T-cell (primary cell): ENCODE measurements around the gene MT2A. TPM values are rescaled to one million over a fixed set of nuclear protein-coding genes. Genes with fewer than 3 reads are reported as not detected.

Source experiments
- ATAC-seq, 4 experiments: fragments of 200-7000 bp in 3 of 4; fragments of 150-1000 bp in 1 of 4; cut with Tn5 transposase; replicated peaks in 1 of 4; 1 replicate in 3 of 4; 2 replicates in 1 of 4; pipeline ENCODE4 v1.10.0; 2021; ENCODE audit warnings: moderate library complexity in 3 of 4, mild to moderate bottlenecking in 2 of 4, moderate number of reproducible peaks in 1 of 4
- CTCF ChIA-PET, 2 donors: fragments of 300-600 bp; sonication (Branson Sonifier 250); formaldehyde crosslinking; loops; one replicate each; lab custom pipeline; 2022; ENCODE audit warnings: antibody characterized with exemption in 2 of 2; lab: Charles Lee
- POLR2A ChIA-PET, 2 donors: fragments of 300-600 bp; sonication (Branson Sonifier 250); formaldehyde crosslinking; loops; one replicate each; lab custom pipeline; 2022; ENCODE audit warnings: antibody characterized with exemption in 2 of 2; lab: Charles Lee
- DNase-seq, 35 experiments: peaks; one replicate each; pipeline versions ENCODE4 v3.0.0 to v3.0.0-alpha.2; 2013 to 2023
- H3K27ac ChIP-seq: one replicate; pipeline ENCODE4 v1.5.1; 2013; ENCODE audit warnings: low read length
- H3K27me3 ChIP-seq, 2 experiments: replicated peaks in 1 of 2; 1 replicate in 1 of 2; 2 replicates in 1 of 2; pipeline versions ENCODE4 v1.6.1 to v1.7.0; 2013; ENCODE audit warnings: low read length in 1 of 2, mixed read lengths in 1 of 2; ENCODE audit not compliant: control insufficient read depth in 2 of 2, insufficient read depth in 2 of 2; ENCODE audit errors: extremely low read depth in 1 of 2
- H3K36me3 ChIP-seq, 2 donors: 1 replicate in 1 of 2; 2 replicates in 1 of 2; pipeline versions ENCODE4 v1.6.1 to v1.7.0; 2013; ENCODE audit warnings: low read length in 1 of 2; ENCODE audit not compliant: control insufficient read depth in 2 of 2, insufficient read depth in 1 of 2; ENCODE audit errors: extremely low read depth in 1 of 2
- H3K4me1 ChIP-seq, 2 experiments: 1 replicate in 1 of 2; 2 replicates in 1 of 2; pipeline versions ENCODE4 v1.6.1 to v1.7.0; 2013; ENCODE audit warnings: low read length in 2 of 2, mixed read lengths in 1 of 2; ENCODE audit not compliant: insufficient read depth in 2 of 2, control insufficient read depth in 1 of 2; ENCODE audit errors: extremely low read depth in 1 of 2
- H3K4me3 ChIP-seq, 2 donors: 1 replicate in 1 of 2; 2 replicates in 1 of 2; pipeline versions ENCODE4 v1.5.1 to v1.7.0; 2013; ENCODE audit warnings: mild to moderate bottlenecking in 2 of 2, low read length in 1 of 2, moderate library complexity in 1 of 2; ENCODE audit not compliant: control insufficient read depth in 1 of 2; ENCODE audit errors: extremely low read depth in 1 of 2
- H3K9me3 ChIP-seq: 2 replicates; pipeline ENCODE4 v1.7.0; 2013
- H3K27ac Mint-ChIP-seq, 2 donors: one replicate each; pipeline ENCODE4 v1.8.0; 2020 to 2021; ENCODE audit warnings: mild to moderate bottlenecking in 2 of 2, mixed read lengths in 2 of 2
- H3K27me3 Mint-ChIP-seq, 2 donors: one replicate each; pipeline ENCODE4 v1.8.0; 2021 to 2022; ENCODE audit warnings: mixed read lengths in 2 of 2
- H3K36me3 Mint-ChIP-seq: one replicate; pipeline ENCODE4 v1.8.0; 2021; ENCODE audit warnings: mixed read lengths
- H3K4me1 Mint-ChIP-seq, 3 donors: one replicate each; pipeline ENCODE4 v1.8.0; 2020 to 2022; ENCODE audit warnings: mixed read lengths in 3 of 3, mild to moderate bottlenecking in 1 of 3
- H3K4me3 Mint-ChIP-seq, 3 donors: one replicate each; pipeline ENCODE4 v1.8.0; 2020 to 2022; ENCODE audit warnings: mild to moderate bottlenecking in 3 of 3, mixed read lengths in 3 of 3, moderate library complexity in 3 of 3
- H3K9me3 Mint-ChIP-seq, 3 donors: one replicate each; pipeline ENCODE4 v1.8.0; 2020 to 2022; ENCODE audit warnings: mixed read lengths in 3 of 3
- WGBS: methylation state at CpG from one replicate; pipeline ENCODE4 v1.1.5; 2013; ENCODE audit warnings: missing lambda C conversion rate; ENCODE audit not compliant: insufficient coverage; 5-methylcytosine and 5-hydroxymethylcytosine counted together
- total RNA-seq, 35 experiments: library from RNA in 6 of 35; stranded (reverse) in 6 of 35; fragments of 120-200 nt in 1 of 35; gene quantifications; one replicate each; pipeline versions ENCODE4 v1.2.1 to v1.2.4 and lab custom pipeline; 2013 to 2026

The MT2A gene
- total RNA-seq (10 to 100 TPM; 46.8 to 71.4 (median 57.1) TPM), total RNA-seq (lab: John Stamatoyannopoulos, UW) (6.4 to 36.4 (median 20.0) reads per million in 29 experiments)
- 22.4 TPM for total RNA-seq (2013)

- H3K4me1 ChIP-seq: peaks cover 27 to 51% of the 10 kb centered on the region in 2 experiments
- DNase-seq (peak; percentile 69 to 92 (median 82)), ATAC-seq (peak; percentile 75 to 95 (median 92))
- ChIA-PET CTCF (interaction anchor here in 1 of 2 donors (0.6 to 3.7 kb wide), 7 partner anchors 16 to 559 kb away, joined by 3 to 24 read pairs (median 4); partner anchors contain the start of gene MT1X), POLR2A (interaction anchor here (1.0 kb wide), 3 partner anchors 17 to 1247 kb away, joined by 3 to 7 read pairs (median 4); partner anchors contain the start of gene MT1E (in 1 of the 2))
- no peaks in the 10 kb centered on the region for H3K9me3 Mint-ChIP-seq
- H3K27ac ChIP-seq: peak within 1 kb of the TSS; percentile 95
- H3K27me3 Mint-ChIP-seq: no peaks in the 10 kb centered on the region
- no peaks in the 10 kb centered on the region for H3K27me3 ChIP-seq
- no peaks in the 10 kb centered on the region for H3K36me3 Mint-ChIP-seq
- peak within 1 kb of the TSS; percentile 93 to 98 for H3K27ac Mint-ChIP-seq
- peaks cover 45 to 55% (median 51%) of the 10 kb centered on the region in 3 donors for H3K4me1 Mint-ChIP-seq
- peak within 1 kb of the TSS; percentile 66 to 67 for H3K4me3 ChIP-seq
- WGBS: 4% methylated on average over 62 of the region's 62 CpGs
- H3K36me3 ChIP-seq: no peaks in the 10 kb centered on the region
- peak within 1 kb of the TSS; percentile 91 to 96 (median 94) for H3K4me3 Mint-ChIP-seq
- H3K9me3 ChIP-seq: no peaks in the 10 kb centered on the region
These were observed at the start of gene MT2A for GRCh38 chr16:56608043-56608875. TSS of gene MT2A (plus strand) at chr16:56608584. CDS start at chr16:56608656, 72 bp downstream.

DNA sequence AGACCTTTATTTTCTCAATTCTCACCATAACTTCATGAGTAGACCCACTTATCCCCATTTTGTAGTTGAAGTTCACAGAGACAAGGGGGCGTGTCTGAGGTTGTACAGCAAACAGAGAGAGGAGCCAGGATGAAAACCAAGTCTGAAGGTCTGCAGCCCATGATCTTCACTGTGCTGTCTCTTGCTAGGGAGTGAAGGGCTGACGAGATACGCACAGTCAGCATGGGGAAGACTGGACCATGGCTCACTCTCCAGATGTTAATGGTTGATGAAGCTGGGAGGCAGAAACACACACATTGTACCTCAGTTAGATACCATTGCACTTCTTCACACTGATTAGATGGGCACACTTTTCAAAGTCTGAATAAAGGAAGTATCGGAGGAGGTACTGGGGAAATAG, 49.3 kb upstream of the MT2A start:
- no peaks in the 10 kb centered on the region for H3K9me3 Mint-ChIP-seq
- no CpG with 5 or more reads among the region's 4 CpGs for WGBS
- POLR2A ChIA-PET: no interaction called here
- H3K4me1 ChIP-seq: no peaks in the 10 kb centered on the region
- H3K36me3 ChIP-seq: no peaks in the 10 kb centered on the region
- no peaks in the 10 kb centered on the region for H3K4me1 Mint-ChIP-seq
- no peaks in the 10 kb centered on the region for H3K9me3 ChIP-seq
- CTCF ChIA-PET: no interaction called here
- H3K27ac ChIP-seq: no peak overlapping the region
- H3K4me3 Mint-ChIP-seq: no peak overlapping the region
- peaks cover 16 to 25% of the 10 kb centered on the region in 2 donors for H3K27me3 Mint-ChIP-seq
- H3K4me3 ChIP-seq: no peak overlapping the region
- H3K27me3 ChIP-seq: peaks cover 2 to 19% of the 10 kb centered on the region in 2 experiments
- ATAC-seq: no peak
- DNase-seq: no peak
- H3K36me3 Mint-ChIP-seq: no peaks in the 10 kb centered on the region
- no peak overlapping the region for H3K27ac Mint-ChIP-seq

DNA sequence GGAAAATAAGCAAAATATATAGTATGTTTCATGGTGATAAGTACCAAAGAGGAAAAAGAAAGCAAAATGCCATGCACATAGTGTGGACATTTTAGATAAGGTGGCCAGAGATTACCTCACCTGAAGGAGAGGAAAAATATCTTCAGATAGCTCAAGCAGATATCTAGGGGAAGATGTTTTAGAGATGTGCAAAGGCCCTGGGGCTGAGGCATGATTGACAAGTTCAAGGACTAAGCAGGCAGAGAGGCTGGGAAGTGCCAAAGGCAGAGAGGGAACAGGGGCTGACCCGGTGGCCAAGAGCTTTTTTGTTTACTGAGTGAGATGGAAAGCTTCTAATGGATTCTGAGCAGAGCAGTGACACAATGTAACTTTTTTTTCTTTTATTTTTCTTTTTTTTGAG, 47.9 kb upstream of the MT2A start:
- Mint-ChIP-seq H3K36me3 (no peaks in the 10 kb centered on the region), H3K4me3 (no peak overlapping the region), H3K9me3 (no peaks in the 10 kb centered on the region), H3K27me3 (peaks cover 11 to 19% of the 10 kb centered on the region in 2 donors), H3K4me1 (no peaks in the 10 kb centered on the region), H3K27ac (no peak overlapping the region)
- no peaks in the 10 kb centered on the region for H3K9me3 ChIP-seq
- no CpG with 5 or more reads among the region's 1 CpG for WGBS
- DNase-seq: no peak
- H3K4me1 ChIP-seq: no peaks in the 10 kb centered on the region
- H3K27me3 ChIP-seq: peaks cover 2 to 19% of the 10 kb centered on the region in 2 experiments
- no peaks in the 10 kb centered on the region for H3K36me3 ChIP-seq
- no peak overlapping the region for H3K27ac ChIP-seq
- CTCF ChIA-PET: no interaction called here
- POLR2A ChIA-PET: interaction anchor here in 1 of 2 donors (0.6 kb wide), 1 partner anchor 16 kb away, joined by 3 read pairs; no protein-coding TSS in a partner anchor
- H3K4me3 ChIP-seq: no peak overlapping the region
- no peak for ATAC-seq

DNA sequence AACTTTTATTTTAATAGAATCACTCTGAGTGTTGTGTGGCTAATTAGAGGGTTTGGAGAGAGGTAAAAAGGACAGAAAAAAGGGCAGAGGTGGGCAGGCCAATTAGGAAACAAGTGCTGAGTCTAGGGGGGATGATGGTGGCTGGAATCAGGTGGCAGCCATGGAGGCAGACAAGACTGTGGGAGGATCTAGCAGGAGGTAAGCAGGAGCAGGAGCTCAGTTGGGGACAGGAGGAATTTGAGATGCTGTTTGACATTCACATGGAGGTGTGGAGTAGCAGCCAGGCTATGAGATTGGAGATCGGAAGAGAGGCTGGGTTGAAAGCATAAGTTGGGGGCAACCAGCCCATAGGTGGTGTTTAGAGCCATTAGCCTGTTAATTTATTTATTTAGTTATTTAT, 47.3 kb upstream of the MT2A start:
- CTCF ChIA-PET: no interaction called here
- no peak overlapping the region for H3K27ac Mint-ChIP-seq
- peaks cover 0 to 19% of the 10 kb centered on the region in 2 experiments for H3K27me3 ChIP-seq
- H3K36me3 Mint-ChIP-seq: no peaks in the 10 kb centered on the region
- no peak overlapping the region for H3K4me3 Mint-ChIP-seq
- no peaks in the 10 kb centered on the region for H3K4me1 Mint-ChIP-seq
- WGBS: 100% methylated on average over 1 of the region's 1 CpG
- no peaks in the 10 kb centered on the region for H3K9me3 ChIP-seq
- POLR2A ChIA-PET: no interaction called here
- DNase-seq (no peak), ATAC-seq (no peak)
- no peaks in the 10 kb centered on the region for H3K4me1 ChIP-seq
- no peak overlapping the region for H3K27ac ChIP-seq
- H3K9me3 Mint-ChIP-seq: no peaks in the 10 kb centered on the region
- H3K27me3 Mint-ChIP-seq: peaks cover 11 to 17% of the 10 kb centered on the region in 2 donors
- no peak overlapping the region for H3K4me3 ChIP-seq
- no peaks in the 10 kb centered on the region for H3K36me3 ChIP-seq

GRCh38 chr16:56564793-56565477, 43.4 kb upstream of the MT2A start, which contains the start of gene MT4:
TSS of gene MT4 (plus strand) at chr16:56565073. CDS start at chr16:56565129, 56 bp downstream.
- no peaks in the 10 kb centered on the region for H3K9me3 ChIP-seq
- 79% methylated on average over 4 of the region's 12 CpGs for WGBS
- no peaks in the 10 kb centered on the region for H3K4me1 ChIP-seq
- H3K27ac ChIP-seq: no peak within 1 kb of the TSS
- no peak within 1 kb of the TSS for H3K27ac Mint-ChIP-seq
- ATAC-seq (no peak), DNase-seq (no peak)
- H3K4me3 ChIP-seq: no peak within 1 kb of the TSS
- peaks cover 0 to 16% of the 10 kb centered on the region in 2 experiments for H3K27me3 ChIP-seq
- no peak within 1 kb of the TSS for H3K4me3 Mint-ChIP-seq
- peaks cover 4 to 6% of the 10 kb centered on the region in 2 donors for H3K27me3 Mint-ChIP-seq
- POLR2A ChIA-PET: no interaction called here
- CTCF ChIA-PET: no interaction called here
- H3K36me3 Mint-ChIP-seq: no peaks in the 10 kb centered on the region
- H3K4me1 Mint-ChIP-seq: no peaks in the 10 kb centered on the region
- H3K36me3 ChIP-seq: no peaks in the 10 kb centered on the region
- H3K9me3 Mint-ChIP-seq: no peaks in the 10 kb centered on the region

DNA sequence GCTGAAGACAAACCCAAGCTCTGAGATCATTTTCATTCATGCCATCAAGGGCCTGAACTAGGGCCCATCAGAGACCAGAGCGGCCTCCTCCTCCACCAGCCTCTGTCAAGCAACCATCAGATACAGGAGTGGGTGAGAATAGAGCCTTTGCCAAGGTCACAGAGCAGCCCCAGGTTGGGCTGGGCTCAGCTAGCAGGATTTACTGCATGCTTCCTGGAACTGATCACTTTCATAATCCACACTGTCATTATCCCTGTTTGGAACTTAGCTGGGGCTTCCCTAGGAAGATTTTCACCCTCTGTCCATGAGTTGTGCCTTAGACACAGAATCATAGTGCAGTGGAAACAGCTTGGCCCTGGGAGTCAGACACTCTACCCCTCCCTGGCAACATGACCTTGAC, 38.4 kb upstream of the MT2A start:
- CTCF ChIA-PET: no interaction called here
- no CpG with 5 or more reads among the region's 1 CpG for WGBS
- DNase-seq (no peak), ATAC-seq (no peak)
- Mint-ChIP-seq H3K36me3 (no peaks in the 10 kb centered on the region), H3K27ac (no peak overlapping the region), H3K4me3 (no peak overlapping the region), H3K4me1 (no peaks in the 10 kb centered on the region), H3K27me3 (no peaks in the 10 kb centered on the region), H3K9me3 (peaks cover 0 to 4% (median 0%) of the 10 kb centered on the region in 3 donors)
- Histone ChIP-seq H3K36me3 (no peaks in the 10 kb centered on the region), H3K9me3 (no peaks in the 10 kb centered on the region), H3K27ac (no peak overlapping the region), H3K4me3 (no peak overlapping the region), H3K27me3 (peaks cover 0 to 8% of the 10 kb centered on the region in 2 experiments), H3K4me1 (no peaks in the 10 kb centered on the region)
- POLR2A ChIA-PET: no interaction called here
